Nephron progenitor cell (in vitro differentiated cells): Measurements from ENCODE around the gene CREB5.

Source experiments
- DNase-seq: peaks from one replicate; pipeline ENCODE4 v3.0.0; 2021
- H3K27ac Mint-ChIP-seq: 2 replicates; pipeline ENCODE4 v1.8.0; 2021; ENCODE audit warnings: mild to moderate bottlenecking, moderate library complexity, mixed read lengths
- H3K27me3 Mint-ChIP-seq: 2 replicates; pipeline ENCODE4 v1.8.0; 2021; ENCODE audit warnings: mild to moderate bottlenecking, low read depth, mixed read lengths; ENCODE audit not compliant: poor library complexity
- H3K36me3 Mint-ChIP-seq: 2 replicates; pipeline ENCODE4 v1.8.0; 2021; ENCODE audit warnings: low read depth, mixed read lengths
- H3K4me1 Mint-ChIP-seq: 2 replicates; pipeline ENCODE4 v1.8.0; 2021; ENCODE audit warnings: mixed read lengths
- H3K4me3 Mint-ChIP-seq: 2 replicates; pipeline ENCODE4 v1.8.0; 2021; ENCODE audit warnings: mild to moderate bottlenecking, moderate library complexity, mixed read lengths
- H3K9me3 Mint-ChIP-seq: 2 replicates; pipeline ENCODE4 v1.8.0; 2021; ENCODE audit warnings: mild to moderate bottlenecking, moderate library complexity, mixed read lengths
- TF ChIP-seq, protein P1 (sequence below): fragments of 200-600 bp; sonication (generic); IDR thresholded peaks from 2 replicates; pipeline ENCODE4 v1.5.0; 2021; ENCODE audit warnings: antibody characterized with exemption

Gene CREB5

DNA sequence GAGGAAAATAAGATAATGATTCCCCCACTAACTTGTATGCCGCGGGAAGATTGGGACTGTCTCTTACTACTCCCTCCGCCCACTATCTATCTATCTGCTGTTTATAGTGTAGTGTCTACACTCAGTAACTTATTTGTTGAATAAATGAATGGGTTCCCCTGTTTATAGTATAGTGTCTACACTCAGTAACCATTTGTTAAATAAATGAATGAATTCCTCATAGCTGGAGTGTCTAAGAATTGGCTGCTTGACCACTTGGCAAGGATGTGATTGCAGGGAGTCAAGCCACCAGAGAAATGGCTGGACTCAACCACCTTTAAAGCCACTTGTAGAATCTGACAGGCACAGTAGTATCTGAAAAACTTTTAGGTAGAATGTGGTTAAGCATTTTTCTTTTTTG, 398.7 kb downstream of the CREB5 start:
- TF ChIP-seq, protein P1, sequence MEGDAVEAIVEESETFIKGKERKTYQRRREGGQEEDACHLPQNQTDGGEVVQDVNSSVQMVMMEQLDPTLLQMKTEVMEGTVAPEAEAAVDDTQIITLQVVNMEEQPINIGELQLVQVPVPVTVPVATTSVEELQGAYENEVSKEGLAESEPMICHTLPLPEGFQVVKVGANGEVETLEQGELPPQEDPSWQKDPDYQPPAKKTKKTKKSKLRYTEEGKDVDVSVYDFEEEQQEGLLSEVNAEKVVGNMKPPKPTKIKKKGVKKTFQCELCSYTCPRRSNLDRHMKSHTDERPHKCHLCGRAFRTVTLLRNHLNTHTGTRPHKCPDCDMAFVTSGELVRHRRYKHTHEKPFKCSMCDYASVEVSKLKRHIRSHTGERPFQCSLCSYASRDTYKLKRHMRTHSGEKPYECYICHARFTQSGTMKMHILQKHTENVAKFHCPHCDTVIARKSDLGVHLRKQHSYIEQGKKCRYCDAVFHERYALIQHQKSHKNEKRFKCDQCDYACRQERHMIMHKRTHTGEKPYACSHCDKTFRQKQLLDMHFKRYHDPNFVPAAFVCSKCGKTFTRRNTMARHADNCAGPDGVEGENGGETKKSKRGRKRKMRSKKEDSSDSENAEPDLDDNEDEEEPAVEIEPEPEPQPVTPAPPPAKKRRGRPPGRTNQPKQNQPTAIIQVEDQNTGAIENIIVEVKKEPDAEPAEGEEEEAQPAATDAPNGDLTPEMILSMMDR, result no peak
- peaks cover 6% of the 10 kb centered on the region for H3K36me3 Mint-ChIP-seq

DNA sequence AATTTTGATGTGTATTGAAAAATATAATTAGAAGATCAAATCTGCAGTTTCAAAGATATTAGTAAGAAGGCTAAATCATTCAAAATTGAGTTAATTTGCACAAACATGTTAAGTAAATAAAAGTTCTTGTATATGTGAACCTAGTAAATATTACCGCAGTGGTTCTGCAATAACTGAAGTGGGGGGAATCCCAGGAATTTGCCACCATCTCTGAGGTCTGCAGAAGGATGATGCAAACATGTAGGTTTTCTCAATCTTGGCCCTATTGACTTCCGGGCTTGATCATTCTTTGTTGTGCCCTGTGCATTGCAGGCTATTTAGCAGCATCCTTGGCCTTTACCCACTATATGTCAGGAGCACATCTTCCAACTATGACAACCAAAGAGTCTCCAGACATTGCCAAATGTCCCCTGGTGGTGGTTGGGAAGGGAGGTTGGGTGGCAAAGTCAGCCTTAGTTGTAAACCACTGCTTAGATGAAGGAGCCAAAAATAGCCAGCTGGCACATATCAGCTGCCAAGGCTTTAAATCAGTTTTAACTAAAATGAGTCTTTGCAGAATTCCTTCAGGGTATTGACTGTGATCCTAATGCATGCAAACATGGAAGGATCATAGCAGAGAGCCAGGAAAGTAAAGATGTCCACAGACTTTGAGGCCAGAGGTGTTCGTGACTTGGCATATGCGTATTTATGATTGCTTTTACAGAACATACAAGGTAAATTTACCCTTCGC, 399.5 kb downstream of the CREB5 start:
- no peak overlapping the region for H3K4me3 Mint-ChIP-seq
- peaks cover 12% of the 10 kb centered on the region for H3K4me1 Mint-ChIP-seq
- H3K27me3 Mint-ChIP-seq, result peaks cover 7% of the 10 kb centered on the region
- peaks cover 6% of the 10 kb centered on the region for H3K36me3 Mint-ChIP-seq
- no peak overlapping the region for H3K27ac Mint-ChIP-seq
- TF ChIP-seq, protein P1, result no peak
- H3K9me3 Mint-ChIP-seq, result no peaks in the 10 kb centered on the region
- no peak for DNase-seq

More for the DNA sequence above, 398.7 kb downstream of the CREB5 start:
- H3K9me3 Mint-ChIP-seq, result no peaks in the 10 kb centered on the region
- H3K4me3 Mint-ChIP-seq, result no peak overlapping the region
- peaks cover 7% of the 10 kb centered on the region for H3K27me3 Mint-ChIP-seq
- peaks cover 9% of the 10 kb centered on the region for H3K4me1 Mint-ChIP-seq
- no peak overlapping the region for H3K27ac Mint-ChIP-seq
- DNase-seq, result no peak

DNA sequence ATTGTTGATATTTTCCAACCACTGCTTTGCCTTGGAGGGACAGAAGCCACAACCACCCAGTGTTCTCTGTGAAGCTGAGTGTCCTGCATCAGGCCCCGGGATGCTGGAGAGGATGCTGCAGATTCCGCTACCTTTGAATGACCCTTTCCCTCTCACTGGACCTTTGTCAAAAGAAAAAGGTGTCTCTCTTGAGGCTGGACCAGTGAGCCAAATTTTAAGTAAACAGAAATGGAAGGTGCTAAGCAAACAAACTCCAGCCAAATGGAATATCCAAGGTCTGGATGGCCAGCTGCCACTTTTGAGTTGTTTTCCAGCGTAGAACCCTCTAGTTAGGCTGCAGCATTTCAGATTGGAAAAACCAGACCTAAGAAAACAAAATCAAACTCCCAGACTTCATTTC, 400.3 kb downstream of the CREB5 start:
- peaks cover 7% of the 10 kb centered on the region for H3K27me3 Mint-ChIP-seq
- no peaks in the 10 kb centered on the region for H3K9me3 Mint-ChIP-seq
- no peak overlapping the region for H3K27ac Mint-ChIP-seq
- TF ChIP-seq, protein P1, result no peak
- peaks cover 12% of the 10 kb centered on the region for H3K4me1 Mint-ChIP-seq
- no peak for DNase-seq
- peaks cover 6% of the 10 kb centered on the region for H3K36me3 Mint-ChIP-seq
- H3K4me3 Mint-ChIP-seq, result no peak overlapping the region

DNA sequence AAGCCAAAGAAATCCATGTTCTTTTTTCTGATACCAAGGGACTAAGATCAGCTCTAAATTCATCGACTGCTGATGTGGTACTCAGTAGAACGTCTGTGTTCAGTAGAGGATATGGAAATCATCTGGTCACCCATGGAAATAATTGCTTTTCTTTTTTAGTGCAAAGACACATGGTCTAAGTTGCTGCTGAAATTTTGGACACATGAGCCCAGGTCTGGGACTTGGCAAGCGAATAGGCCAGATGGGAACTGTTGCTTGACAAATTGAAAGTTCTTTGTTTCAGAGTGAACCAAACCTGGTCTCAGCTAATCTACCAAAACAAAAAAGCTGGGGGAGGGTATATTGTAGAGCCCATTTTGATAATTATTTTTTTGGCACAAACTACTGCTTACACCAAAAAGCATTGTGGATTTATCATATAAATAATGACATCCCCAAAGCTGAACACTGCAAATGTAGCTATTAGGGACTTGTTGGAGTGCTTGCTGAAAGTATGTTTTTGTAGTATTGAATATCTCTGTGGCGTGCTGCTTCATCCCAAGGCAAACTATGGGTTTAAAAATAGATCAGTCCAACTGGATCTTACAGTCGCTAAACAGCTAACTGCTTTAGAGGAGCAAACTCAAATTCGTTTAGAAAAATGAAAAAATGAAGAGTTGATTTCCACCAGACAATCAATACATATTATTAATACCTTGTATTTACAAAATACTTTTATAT, 401.1 kb downstream of the CREB5 start:
- H3K4me1 Mint-ChIP-seq, result peaks cover 12% of the 10 kb centered on the region
- peaks cover 7% of the 10 kb centered on the region for H3K27me3 Mint-ChIP-seq
- peaks cover 6% of the 10 kb centered on the region for H3K36me3 Mint-ChIP-seq
- H3K4me3 Mint-ChIP-seq, result no peak overlapping the region
- no peaks in the 10 kb centered on the region for H3K9me3 Mint-ChIP-seq
- H3K27ac Mint-ChIP-seq, result no peak overlapping the region
- no peak for DNase-seq
- TF ChIP-seq, protein P1, result no peak

DNA sequence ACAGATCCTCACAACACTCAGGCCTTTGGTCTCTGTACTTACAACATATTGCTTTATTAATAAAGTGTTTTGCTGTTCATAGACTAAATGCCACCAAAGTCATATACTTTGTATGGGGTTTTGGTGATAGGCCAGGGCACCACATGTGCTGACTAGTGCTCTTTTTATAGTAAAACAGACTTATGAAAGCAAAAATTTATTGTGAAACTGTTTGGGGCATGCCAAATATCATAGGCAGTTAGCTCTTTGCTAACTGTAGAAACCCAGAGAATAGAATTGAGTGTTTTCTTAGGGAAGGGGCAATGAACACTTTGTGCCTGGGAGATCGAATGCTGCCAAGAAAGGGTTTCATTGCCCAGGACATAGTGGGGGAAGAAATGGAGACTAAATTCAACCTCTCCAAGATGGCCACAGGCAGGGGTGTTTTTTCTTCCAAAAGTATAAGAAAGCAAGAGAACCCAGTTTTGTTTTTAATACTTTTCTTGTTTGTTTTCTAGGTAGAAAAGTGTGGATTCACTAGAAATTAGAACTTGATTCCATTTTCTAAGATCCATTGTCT, 403.1 kb downstream of the CREB5 start:
- no peak overlapping the region for H3K27ac Mint-ChIP-seq

More for the DNA sequence above, 403.1 kb downstream of the CREB5 start:
- peaks cover 12% of the 10 kb centered on the region for H3K4me1 Mint-ChIP-seq
- H3K36me3 Mint-ChIP-seq, result no peaks in the 10 kb centered on the region
- no peak for DNase-seq
- H3K9me3 Mint-ChIP-seq, result no peaks in the 10 kb centered on the region
- H3K4me3 Mint-ChIP-seq, result no peak overlapping the region
- TF ChIP-seq, protein P1, result no peak
- H3K27me3 Mint-ChIP-seq, result no peaks in the 10 kb centered on the region
